DMS79 treated with DMSO at 0.1 percent for 48 hours (cell line): ENCODE measurements around the gene SSR2.
"Not testable (repeated sequence)": the region's sequence is repeated elsewhere in the genome, so short reads cannot be mapped to it uniquely, and the experiment has no call there.

ENCODE experiments used
- DNase-seq: peaks from one replicate; lab custom pipeline; 2025; lab: John Stamatoyannopoulos, UW

The SSR2 gene

DNA sequence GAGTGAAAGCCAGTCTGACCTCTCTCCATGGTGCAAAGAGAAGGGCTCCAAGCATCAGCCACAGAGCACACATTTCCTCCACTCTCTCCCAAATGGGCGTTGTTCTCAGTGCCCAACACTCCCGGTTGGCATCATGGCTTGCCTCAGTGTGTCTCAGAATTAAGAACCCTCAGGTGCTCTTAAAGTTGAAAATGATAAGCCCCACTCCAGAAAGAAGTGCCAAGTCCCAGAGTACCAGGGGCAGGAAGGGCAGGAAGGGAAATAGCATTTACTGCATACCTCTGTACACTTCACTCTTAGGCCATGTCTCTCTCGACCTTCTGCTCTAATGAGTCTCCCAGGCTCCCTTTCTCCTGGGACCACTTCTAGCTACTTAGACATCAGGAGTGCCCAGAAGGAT, 27.2 kb downstream of the SSR2 start:
- DNase-seq: no peak

- DNase-seq: no peak
Observed at GRCh38 chr1:155990005-155990739, 30.6 kb downstream of the SSR2 start.

GRCh38 chr1:155989242-155990004, 31.3 kb downstream of the SSR2 start:
- peak; percentile 34 for DNase-seq

DNA sequence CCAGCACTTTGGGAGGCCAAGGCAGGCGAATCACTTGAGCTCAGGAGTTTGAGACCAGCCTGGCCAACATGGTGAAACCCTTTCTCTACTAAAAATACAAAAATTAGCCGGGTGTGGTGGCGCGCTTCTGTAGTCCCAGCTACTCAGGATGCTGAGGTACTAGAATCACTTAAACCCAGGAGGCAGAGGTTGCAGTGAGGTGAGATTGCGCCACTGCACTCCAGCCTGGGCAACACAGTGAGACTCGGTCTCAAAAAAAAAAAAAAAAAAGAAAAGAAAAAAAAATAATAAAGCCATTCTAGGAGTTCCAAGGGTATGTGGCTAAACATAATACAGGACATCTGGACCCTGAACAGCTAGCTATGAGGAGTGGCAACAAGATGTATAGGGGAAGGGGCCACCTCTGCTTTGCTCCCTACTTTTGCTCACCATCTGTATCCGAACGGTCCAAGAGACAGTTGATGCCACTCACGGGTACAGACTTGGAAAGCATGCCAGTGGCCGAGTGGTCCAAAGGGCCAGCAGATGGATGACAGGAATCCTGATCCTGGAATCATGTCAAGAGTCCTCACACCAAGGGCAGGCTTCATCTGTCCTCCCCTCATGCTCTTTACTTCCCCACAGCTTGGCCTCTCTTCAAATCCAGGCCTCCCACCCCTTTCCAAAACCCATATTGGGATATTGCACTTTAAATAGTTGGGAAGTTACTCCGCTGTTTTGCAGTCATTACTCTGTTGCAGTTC, 35.7 kb downstream of the SSR2 start:
- DNase-seq: not testable (repeated sequence)

GRCh38 chr1:155984341-155984740, 36.4 kb downstream of the SSR2 start:
- DNase-seq: peak; percentile 95

DNA sequence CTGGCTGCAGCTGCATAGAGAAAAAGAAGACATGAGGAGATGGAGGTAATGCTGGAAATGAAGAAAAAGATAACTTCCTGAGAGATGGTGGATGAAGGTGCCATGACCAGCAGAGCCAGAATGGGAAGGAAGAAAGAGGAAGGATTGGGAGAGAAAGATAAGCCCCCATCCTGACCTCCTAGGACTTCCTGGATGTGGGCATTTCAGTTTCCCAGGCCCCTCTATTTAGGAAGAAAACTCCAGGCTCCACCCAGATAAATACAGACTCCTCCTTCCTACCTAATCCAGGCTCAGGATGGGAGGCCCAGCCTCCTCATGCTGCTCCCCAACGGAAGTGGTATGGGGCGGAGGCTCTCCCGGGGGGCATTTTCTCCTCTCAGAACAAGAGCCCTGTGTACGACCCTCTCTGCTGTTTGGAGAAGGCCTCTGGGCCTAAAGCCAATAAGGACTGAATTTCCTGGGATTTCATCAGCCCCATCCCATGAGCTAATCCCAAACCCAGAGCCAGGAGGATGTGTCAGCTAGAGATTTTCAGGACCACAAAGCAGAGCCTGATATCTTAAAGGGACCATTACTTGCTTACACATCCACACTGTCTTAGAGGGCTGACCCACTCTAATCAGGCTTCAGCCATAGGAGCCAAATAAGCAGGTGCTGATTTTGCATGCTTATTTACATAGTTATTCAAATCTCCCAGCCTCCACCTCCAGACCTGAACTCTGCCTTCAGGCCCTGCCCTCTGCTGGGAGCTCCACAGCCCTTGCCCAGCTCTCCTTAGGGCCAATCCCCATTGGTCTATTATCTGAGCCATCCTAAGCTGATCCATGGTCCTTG, 37.3 kb downstream of the SSR2 start:
- DNase-seq: peak; percentile 70

GRCh38 chr1:155982106-155982505, 38.6 kb downstream of the SSR2 start:
- no peak for DNase-seq

GRCh38 chr1:155981266-155982088, 39.3 kb downstream of the SSR2 start:
- DNase-seq: peak; percentile 34

DNA sequence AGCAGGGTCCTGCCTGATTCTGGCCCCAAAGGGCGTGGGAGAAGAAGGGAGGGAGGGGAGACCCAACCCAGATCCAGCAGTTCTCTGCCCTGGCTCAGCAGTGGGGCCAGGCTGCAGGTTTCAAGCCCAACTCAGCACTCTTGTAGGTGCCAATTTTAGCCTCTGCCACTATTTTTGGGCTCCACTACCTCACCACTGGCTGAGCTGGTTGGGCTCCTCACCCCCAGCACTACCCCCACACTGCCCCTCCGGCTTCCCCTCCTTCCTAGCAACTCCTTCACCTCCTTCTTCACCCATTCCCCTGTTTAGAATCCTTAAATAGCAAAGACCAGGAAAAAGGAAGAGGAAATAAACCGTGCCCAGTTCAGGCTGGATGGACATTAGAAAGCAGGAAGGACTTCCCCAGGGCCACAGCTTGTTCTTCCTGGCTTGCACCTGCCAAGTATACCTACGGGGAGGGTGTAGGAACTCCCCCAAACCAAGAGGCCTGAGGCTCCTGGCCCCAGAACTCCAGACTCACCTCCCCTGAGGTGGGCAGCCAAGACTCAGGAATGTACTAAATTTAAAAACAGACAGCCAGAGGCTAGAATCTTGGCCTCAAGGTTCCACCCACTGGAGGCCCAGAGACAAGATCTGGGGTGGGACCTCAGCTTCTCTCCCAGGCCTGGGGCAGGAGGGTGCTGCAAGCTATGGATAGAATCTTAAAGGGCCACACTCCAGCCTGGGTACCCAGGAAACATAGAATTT, 41.0 kb downstream of the SSR2 start:
- DNase-seq: no peak

GRCh38 chr1:155978973-155979429, 41.8 kb downstream of the SSR2 start:
- DNase-seq: no peak

DNA sequence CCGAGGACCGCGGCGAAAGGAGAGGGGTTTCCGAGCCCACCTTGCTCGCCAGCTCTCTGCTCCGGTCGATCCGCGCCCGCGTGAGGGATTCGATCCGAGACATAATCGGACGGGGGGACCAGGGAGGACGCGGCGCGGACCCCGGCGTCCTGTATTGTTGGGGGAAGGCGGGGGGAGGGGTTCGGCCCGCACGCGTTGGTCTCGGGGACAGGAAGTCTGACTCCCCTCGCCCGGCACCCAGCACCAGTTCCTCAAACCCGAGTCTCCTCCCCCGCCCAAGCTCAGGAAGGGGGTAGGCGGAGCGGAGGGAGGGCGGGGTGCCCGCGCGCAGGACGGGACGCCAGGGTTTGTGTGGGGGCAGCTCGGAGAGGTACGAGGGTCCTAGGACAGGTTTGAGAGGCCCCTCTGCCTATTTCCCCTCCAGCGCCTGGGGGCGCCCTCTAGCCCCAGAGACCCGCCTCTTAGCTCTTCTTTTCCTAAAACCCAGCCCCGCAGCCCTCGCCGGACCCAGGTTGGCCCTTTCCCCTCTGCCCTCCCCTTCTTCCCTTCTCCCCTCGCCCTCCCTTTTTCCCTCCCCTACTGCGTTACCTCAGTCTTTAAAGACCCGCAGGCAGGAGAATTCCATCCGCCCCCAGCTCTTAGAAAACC, 42.3 kb downstream of the SSR2 start, which contains the start of gene ARHGEF2:
ARHGEF2 (minus strand) TSS at position 223 of the 648 bp plus-strand sequence; CDS start at position 103, 120 bp downstream.
- peak; percentile 44 for DNase-seq

GRCh38 chr1:155977690-155978324, 42.9 kb downstream of the SSR2 start:
- DNase-seq: peak; percentile 41

- DNase-seq: peak; percentile 63
Observed at GRCh38 chr1:155976913-155977689, 43.6 kb downstream of the SSR2 start.

GRCh38 chr1:155976062-155976912, 44.5 kb downstream of the SSR2 start:
- DNase-seq: peak; percentile 87

- peak; percentile 8 for DNase-seq
Observed at GRCh38 chr1:155975375-155976061, 45.2 kb downstream of the SSR2 start.
